Sciatic nerve (tissue), 2 donors: ENCODE data around the gene CTTN. TPM values are rescaled to one million over a fixed set of nuclear protein-coding genes. Genes with fewer than 3 reads are reported as not detected.

Source experiments
- ATAC-seq: fragments of 200-7000 bp; cut with Tn5 transposase; one replicate; pipeline ENCODE4 v1.9.1; 2020; ENCODE audit warnings: mild to moderate bottlenecking, moderate library complexity
- DNase-seq: peaks from one replicate; pipeline ENCODE4 v3.0.0-alpha.2; 2020; ENCODE audit warnings: low spot score
- intact Hi-C: fragments of 100-400 bp; cut with DNase I; formaldehyde crosslinking; loops from one replicate; pipeline ENCODE4 v1.14.2; 2022
- total RNA-seq: library from RNA; stranded (reverse); fragmentation: NEBNext Ultra II Directional; extraction: Animal tissue kit (Norgen Biotek cat#: 25700); gene quantifications from one replicate; pipeline ENCODE4 v1.2.1, GENCODE V29; 2021
- donor health status: DM: no; HTN: no; CAD: no.
- donor health status: DM: no; HTN: no; CAD: no.

The CTTN gene
- total RNA-seq, result 264 TPM

- intact Hi-C loops, result no loop called here
- ATAC-seq, result peak; percentile 92
- DNase-seq, result peak; percentile 91
These were observed at the start of gene CTTN for GRCh38 chr11:70397983-70398833. Gene CTTN, plus strand, starts transcription at chr11:70398529. Its CDS starts 8,769 bp downstream, at chr11:70407298.

- DNase-seq (no peak), ATAC-seq (no peak)
- intact Hi-C loops, result no loop called here
These were observed 49.7 kb upstream of the CTTN start for GRCh38 chr11:70348608-70349007.

- intact Hi-C loops, result no loop called here
- DNase-seq, result no peak
- no peak for ATAC-seq
These were observed 46.7 kb upstream of the CTTN start for GRCh38 chr11:70351646-70352045.

- no peak for ATAC-seq
- no peak for DNase-seq
- intact Hi-C loops, result no loop called here
These were observed 46.2 kb upstream of the CTTN start for GRCh38 chr11:70352100-70352499.

- ATAC-seq, result peak; percentile 10
- no peak for DNase-seq
- intact Hi-C loops, result no loop called here
These were observed 45.7 kb upstream of the CTTN start for GRCh38 chr11:70352601-70353000.

GRCh38 chr11:70353329-70353728 is 45.0 kb upstream of the CTTN start:
- no peak for DNase-seq
- intact Hi-C loops, result no loop called here
- ATAC-seq, result no peak

- ATAC-seq (no peak), DNase-seq (no peak)
- intact Hi-C loops, result no loop called here
These were observed 44.3 kb upstream of the CTTN start for GRCh38 chr11:70353900-70354568.

- DNase-seq, result no peak
- no peak for ATAC-seq
- intact Hi-C loops, result no loop called here
These were observed 43.7 kb upstream of the CTTN start for GRCh38 chr11:70354629-70355028.

GRCh38 chr11:70358753-70359152 is 39.6 kb upstream of the CTTN start:
- intact Hi-C loops, result no loop called here
- DNase-seq (no peak), ATAC-seq (peak; percentile 13)

- ATAC-seq (no peak), DNase-seq (no peak)
- intact Hi-C loops, result no loop called here
These were observed 38.7 kb upstream of the CTTN start for GRCh38 chr11:70359451-70360205.

GRCh38 chr11:70360211-70360610 is 38.1 kb upstream of the CTTN start:
- no peak for DNase-seq
- intact Hi-C loops, result no loop called here
- no peak for ATAC-seq

GRCh38 chr11:70364178-70364577 is 34.2 kb upstream of the CTTN start:
- intact Hi-C loops, result no loop called here
- DNase-seq, result no peak
- no peak for ATAC-seq

- ATAC-seq (no peak), DNase-seq (no peak)
- intact Hi-C loops, result no loop called here
These were observed 33.4 kb upstream of the CTTN start for GRCh38 chr11:70364745-70365543.

- intact Hi-C loops, result no loop called here
- DNase-seq, result no peak
- no peak for ATAC-seq
These were observed 32.8 kb upstream of the CTTN start for GRCh38 chr11:70365544-70365927.

- intact Hi-C loops, result no loop called here
- ATAC-seq, result no peak
- no peak for DNase-seq
These were observed 31.3 kb upstream of the CTTN start for GRCh38 chr11:70367071-70367470.

- intact Hi-C loops, result no loop called here
- ATAC-seq (no peak), DNase-seq (no peak)
These were observed 29.4 kb upstream of the CTTN start for GRCh38 chr11:70368961-70369360.

GRCh38 chr11:70371241-70371640 is 27.1 kb upstream of the CTTN start:
- ATAC-seq, result peak; percentile 41
- DNase-seq, result no peak
- intact Hi-C loops, result no loop called here

GRCh38 chr11:70372076-70372475 is 26.3 kb upstream of the CTTN start:
- no peak for ATAC-seq
- no peak for DNase-seq
- intact Hi-C loops, result no loop called here

GRCh38 chr11:70376621-70377020 is 21.7 kb upstream of the CTTN start:
- no peak for DNase-seq

More at GRCh38 chr11:70376621-70377020, 21.7 kb upstream of the CTTN start:
- intact Hi-C loops, result no loop called here
- no peak for ATAC-seq
